ENCODE data around the gene PCMTD2.

GRCh38 chr20:64206614-64207013, 48.9 kb upstream of the PCMTD2 start:
- TF ChIP-seq CTCF (IDR thresholded peaks at IDR 0.05; ENCODE audit: insufficient read depth, low read length, poor library complexity, severe bottlenecking) (no peak), EZH2phosphoT487 (conservative IDR thresholded peaks at IDR 0.05; ENCODE audit: low read length) (no peak)
